ENCODE measurements around the gene NT5DC2.

GRCh38 chr3:52515192-52515591 is 18.5 kb downstream of the NT5DC2 start:
- TF ChIP-seq, protein P1, sequence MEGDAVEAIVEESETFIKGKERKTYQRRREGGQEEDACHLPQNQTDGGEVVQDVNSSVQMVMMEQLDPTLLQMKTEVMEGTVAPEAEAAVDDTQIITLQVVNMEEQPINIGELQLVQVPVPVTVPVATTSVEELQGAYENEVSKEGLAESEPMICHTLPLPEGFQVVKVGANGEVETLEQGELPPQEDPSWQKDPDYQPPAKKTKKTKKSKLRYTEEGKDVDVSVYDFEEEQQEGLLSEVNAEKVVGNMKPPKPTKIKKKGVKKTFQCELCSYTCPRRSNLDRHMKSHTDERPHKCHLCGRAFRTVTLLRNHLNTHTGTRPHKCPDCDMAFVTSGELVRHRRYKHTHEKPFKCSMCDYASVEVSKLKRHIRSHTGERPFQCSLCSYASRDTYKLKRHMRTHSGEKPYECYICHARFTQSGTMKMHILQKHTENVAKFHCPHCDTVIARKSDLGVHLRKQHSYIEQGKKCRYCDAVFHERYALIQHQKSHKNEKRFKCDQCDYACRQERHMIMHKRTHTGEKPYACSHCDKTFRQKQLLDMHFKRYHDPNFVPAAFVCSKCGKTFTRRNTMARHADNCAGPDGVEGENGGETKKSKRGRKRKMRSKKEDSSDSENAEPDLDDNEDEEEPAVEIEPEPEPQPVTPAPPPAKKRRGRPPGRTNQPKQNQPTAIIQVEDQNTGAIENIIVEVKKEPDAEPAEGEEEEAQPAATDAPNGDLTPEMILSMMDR (conservative IDR thresholded peaks at IDR 0.05; ENCODE audit: low read length), result no peak
- no peak for TF ChIP-seq EZH2phosphoT487 (IDR thresholded peaks at IDR 0.05; ENCODE audit: borderline replicate concordance)

Measured in Loucy (cell line).